ENCODE data around the gene SBF2. TPM values are rescaled to one million over a fixed set of nuclear protein-coding genes. Genes with fewer than 3 reads are reported as not detected.

The SBF2 gene
- polyA plus RNA-seq, 1 donor from 2014 or later = 53.4 TPM

GRCh38 chr11:9789910-9790309 lies 504.1 kb downstream of the SBF2 start:
- Histone ChIP-seq H3K9me3 (ENCODE audit: low read length) (no peaks in the 10 kb centered on the region), H3K4me2 (ENCODE audit: low read length) (no peak overlapping the region), H3K9me2 (ENCODE audit: insufficient read depth, low read length) (no peaks in the 10 kb centered on the region), H3K27me3 (ENCODE audit: insufficient read depth, low read depth, low read length) (no peaks in the 10 kb centered on the region), H3K79me2 (replicated peaks; ENCODE audit: insufficient read depth, low read length) (no peaks in the 10 kb centered on the region), H3K27ac (ENCODE audit: low read length) (no peak overlapping the region), H3F3A (ENCODE audit: insufficient read depth, low read length, poor library complexity, severe bottlenecking) (no peaks in the 10 kb centered on the region), H3K4me3 (ENCODE audit: low read length) (no peak overlapping the region), H4K20me1 (ENCODE audit: insufficient read depth) (no peaks in the 10 kb centered on the region), H3K36me3 (ENCODE audit: insufficient read depth, low read length) (peaks cover 6% of the 10 kb centered on the region), H3K9ac (ENCODE audit: low read length) (no peak overlapping the region), H2AFZ (ENCODE audit: low read depth, low read length) (no peak overlapping the region)
- TF ChIP-seq POLR2AphosphoS5 (IDR thresholded peaks at IDR 0.05) (no peak), RAD21 (conservative IDR thresholded peaks at IDR 0.05) (no peak), REST (IDR thresholded peaks at IDR 0.05; ENCODE audit: borderline replicate concordance) (no peak), EP300 (conservative IDR thresholded peaks at IDR 0.05; ENCODE audit: poor library complexity, severe bottlenecking) (no peak), MXI1 (conservative IDR thresholded peaks at IDR 0.05; ENCODE audit: poor library complexity, severe bottlenecking) (no peak), SMC3 (conservative IDR thresholded peaks at IDR 0.05; ENCODE audit: poor library complexity) (no peak), EZH2 (IDR thresholded peaks at IDR 0.05; ENCODE audit: borderline replicate concordance, insufficient read depth, low read length, poor library complexity, severe bottlenecking) (no peak), TAF1 (IDR thresholded peaks at IDR 0.05; ENCODE audit: low read depth) (no peak)

GRCh38 chr11:9787981-9788521 lies 506.0 kb downstream of the SBF2 start:
- no peak overlapping the region for H2AFZ ChIP-seq (ENCODE audit: low read depth, low read length)

More at GRCh38 chr11:9787981-9788521, 506.0 kb downstream of the SBF2 start:
- H3F3A ChIP-seq (ENCODE audit: insufficient read depth, low read length, poor library complexity, severe bottlenecking) = no peaks in the 10 kb centered on the region
- no peak overlapping the region for H3K9ac ChIP-seq (ENCODE audit: low read length)
- no peak overlapping the region for H3K4me3 ChIP-seq (ENCODE audit: low read length)
- H3K4me2 ChIP-seq (ENCODE audit: low read length) = no peak overlapping the region
- no peaks in the 10 kb centered on the region for H4K20me1 ChIP-seq (ENCODE audit: insufficient read depth)
- H3K9me2 ChIP-seq (ENCODE audit: insufficient read depth, low read length) = no peaks in the 10 kb centered on the region
- peaks cover 6% of the 10 kb centered on the region for H3K36me3 ChIP-seq (ENCODE audit: insufficient read depth, low read length)
- TF ChIP-seq CTCF (IDR thresholded peaks at IDR 0.05; ENCODE audit: poor library complexity, severe bottlenecking) = no peak
- TF ChIP-seq POLR2AphosphoS5 (IDR thresholded peaks at IDR 0.05) = no peak
- no peak for TF ChIP-seq TAF1 (IDR thresholded peaks at IDR 0.05; ENCODE audit: low read depth)
- no peak for TF ChIP-seq RAD21 (conservative IDR thresholded peaks at IDR 0.05)
- no peak for TF ChIP-seq EZH2 (IDR thresholded peaks at IDR 0.05; ENCODE audit: borderline replicate concordance, insufficient read depth, low read length, poor library complexity, severe bottlenecking)
- no peak for TF ChIP-seq SMC3 (conservative IDR thresholded peaks at IDR 0.05; ENCODE audit: poor library complexity)
- no peaks in the 10 kb centered on the region for H3K79me2 ChIP-seq (replicated peaks; ENCODE audit: insufficient read depth, low read length)
- H3K27me3 ChIP-seq (ENCODE audit: insufficient read depth, low read depth, low read length) = no peaks in the 10 kb centered on the region
- no peaks in the 10 kb centered on the region for H3K9me3 ChIP-seq (ENCODE audit: low read length)
- no peak overlapping the region for H3K27ac ChIP-seq (ENCODE audit: low read length)
